GM12875 (cell line): ENCODE results near the gene RAB42.
"Not testable (repeated sequence)": the region's sequence is repeated elsewhere in the genome, so short reads cannot be mapped to it uniquely, and the experiment has no call there.

Source experiments
- H3K4me3 ChIP-seq: one replicate; pipeline ENCODE4 v1.5.1; 2011; ENCODE audit warnings: low read depth, low read length, control low read depth
- TF ChIP-seq, protein P1 (sequence below): IDR thresholded peaks from 2 replicates; pipeline ENCODE4 v1.5.1; 2011; ENCODE audit warnings: low read depth, mild to moderate bottlenecking, control low read depth, inconsistent platforms, low read length, moderate library complexity, borderline replicate concordance; ENCODE audit not compliant: insufficient read depth

RAB42 gene

DNA sequence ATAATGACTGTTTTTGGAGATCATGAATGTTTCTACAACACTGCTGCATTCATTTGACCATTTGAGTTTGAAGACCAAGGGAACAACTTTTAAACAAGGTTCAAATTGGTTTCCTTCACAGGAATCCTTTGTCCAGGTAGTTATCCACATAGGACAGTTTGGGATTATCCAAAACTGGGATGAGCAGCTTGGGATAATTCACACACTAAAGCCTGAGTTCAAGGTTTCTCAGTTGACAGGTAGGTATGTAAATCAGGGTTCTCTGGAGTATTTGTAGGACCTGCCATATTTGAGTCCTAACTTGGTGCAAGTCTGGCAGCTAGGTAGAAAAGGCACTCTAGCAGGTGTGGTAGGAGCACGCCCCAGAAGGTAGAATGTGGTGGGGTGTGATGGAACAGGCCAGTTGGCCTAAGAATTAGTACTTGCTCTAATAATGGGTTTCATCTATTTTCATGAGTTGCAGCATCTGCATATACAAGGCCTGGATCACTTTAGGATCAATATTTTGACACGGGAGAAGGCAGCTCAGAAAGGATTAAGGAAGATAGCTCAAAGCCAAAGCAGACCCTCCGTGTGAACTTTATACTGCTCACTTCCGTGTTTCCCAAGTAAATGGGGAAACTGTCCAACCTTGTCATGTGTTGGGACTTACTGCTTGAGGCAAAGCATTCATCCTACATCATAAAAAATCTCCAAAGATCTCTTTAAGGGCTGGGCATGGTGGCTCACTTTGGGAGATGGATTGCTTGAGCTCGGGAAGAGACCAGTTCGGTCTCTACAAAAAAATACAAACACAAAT is 14.1 kb upstream of the RAB42 start:
- TF ChIP-seq, protein P1, sequence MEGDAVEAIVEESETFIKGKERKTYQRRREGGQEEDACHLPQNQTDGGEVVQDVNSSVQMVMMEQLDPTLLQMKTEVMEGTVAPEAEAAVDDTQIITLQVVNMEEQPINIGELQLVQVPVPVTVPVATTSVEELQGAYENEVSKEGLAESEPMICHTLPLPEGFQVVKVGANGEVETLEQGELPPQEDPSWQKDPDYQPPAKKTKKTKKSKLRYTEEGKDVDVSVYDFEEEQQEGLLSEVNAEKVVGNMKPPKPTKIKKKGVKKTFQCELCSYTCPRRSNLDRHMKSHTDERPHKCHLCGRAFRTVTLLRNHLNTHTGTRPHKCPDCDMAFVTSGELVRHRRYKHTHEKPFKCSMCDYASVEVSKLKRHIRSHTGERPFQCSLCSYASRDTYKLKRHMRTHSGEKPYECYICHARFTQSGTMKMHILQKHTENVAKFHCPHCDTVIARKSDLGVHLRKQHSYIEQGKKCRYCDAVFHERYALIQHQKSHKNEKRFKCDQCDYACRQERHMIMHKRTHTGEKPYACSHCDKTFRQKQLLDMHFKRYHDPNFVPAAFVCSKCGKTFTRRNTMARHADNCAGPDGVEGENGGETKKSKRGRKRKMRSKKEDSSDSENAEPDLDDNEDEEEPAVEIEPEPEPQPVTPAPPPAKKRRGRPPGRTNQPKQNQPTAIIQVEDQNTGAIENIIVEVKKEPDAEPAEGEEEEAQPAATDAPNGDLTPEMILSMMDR: no peak
- H3K4me3 ChIP-seq: no peak overlapping the region

DNA sequence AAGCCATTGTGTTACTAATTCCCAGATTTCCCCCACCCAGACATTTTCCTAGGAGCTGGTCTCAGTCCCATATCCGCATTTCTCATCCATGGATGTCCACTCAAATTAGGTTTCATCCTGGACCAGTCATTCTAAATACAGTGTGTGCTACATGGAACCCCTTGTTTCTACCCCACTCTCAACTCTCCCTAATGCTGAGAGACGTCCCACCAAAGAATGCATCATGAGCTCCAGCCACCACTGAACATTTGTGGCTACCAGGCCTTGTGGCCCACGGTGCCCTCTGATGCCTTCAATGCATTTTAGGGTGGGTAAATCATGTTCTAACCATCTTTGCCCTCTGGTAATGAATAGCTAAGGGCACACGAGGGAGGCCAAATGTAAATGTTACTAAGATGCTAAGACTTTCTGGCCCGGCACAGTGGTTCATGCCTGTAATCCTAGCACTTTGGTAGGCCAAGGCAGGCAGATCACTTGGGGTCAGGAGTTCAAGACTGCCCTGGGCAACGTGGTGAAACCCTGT is 13.3 kb upstream of the RAB42 start:
- TF ChIP-seq, protein P1: no peak
- no peak overlapping the region for H3K4me3 ChIP-seq

DNA sequence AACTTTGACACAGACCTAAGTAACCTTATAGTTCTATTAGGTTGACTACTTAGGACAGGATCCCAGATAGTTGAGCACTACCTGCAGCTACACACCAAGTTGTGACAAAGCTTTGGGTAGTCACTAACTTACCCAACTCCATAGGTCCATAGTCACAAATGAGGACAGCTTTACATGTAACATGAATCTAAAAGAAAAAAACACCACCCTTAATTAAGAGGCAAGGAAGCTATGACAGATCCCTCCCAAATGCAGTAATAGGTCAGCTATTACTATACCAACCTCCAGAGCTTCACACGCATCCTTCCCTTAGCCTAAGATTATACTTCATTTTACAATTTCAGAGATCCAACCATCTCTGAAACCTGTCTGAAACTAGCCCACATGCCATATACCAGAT is 12.7 kb upstream of the RAB42 start:
- TF ChIP-seq, protein P1: no peak
- H3K4me3 ChIP-seq: peak overlapping the region; percentile 66

DNA sequence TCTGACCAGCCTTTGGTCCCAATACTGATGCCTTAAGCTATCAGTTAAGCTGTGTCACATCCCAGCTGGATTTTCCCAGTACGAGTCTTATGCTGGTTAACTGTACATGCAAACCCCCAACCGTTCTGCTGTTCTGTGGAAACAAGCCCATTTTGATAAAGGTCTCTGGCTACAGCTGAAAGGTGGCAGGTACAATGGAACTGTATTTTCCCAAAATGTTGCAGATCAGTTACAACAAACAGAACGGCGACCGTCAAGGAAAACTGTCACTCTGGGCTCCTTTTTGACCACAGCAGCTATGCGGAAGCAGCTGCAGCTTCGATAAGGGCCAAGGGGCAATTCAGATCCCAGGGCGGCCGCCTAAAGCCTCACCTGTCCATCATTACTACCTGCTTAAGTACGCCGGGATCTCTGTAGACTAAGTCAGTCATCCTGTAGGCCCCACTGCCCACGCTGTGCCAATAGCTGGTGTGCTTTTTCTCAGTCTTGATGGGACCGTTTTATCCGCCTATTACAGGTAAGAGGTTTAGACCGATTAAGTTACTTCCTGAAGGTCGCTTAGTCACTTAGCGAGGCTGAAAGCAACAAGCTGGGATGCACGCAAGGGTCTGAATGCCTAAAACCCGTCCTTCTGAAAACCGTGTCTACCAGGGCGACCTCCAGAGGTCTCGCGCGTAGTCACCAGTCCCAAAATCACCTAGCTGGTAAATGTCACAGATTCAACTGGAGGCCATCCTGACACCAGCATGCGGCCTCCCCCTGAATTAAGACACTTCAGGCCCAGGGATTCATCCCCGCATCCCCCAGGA is 11.1 kb upstream of the RAB42 start:
- TF ChIP-seq, protein P1: peak; percentile 26; the same call in 1 of the 2 replicates
- peak overlapping the region; percentile 66 for H3K4me3 ChIP-seq

DNA sequence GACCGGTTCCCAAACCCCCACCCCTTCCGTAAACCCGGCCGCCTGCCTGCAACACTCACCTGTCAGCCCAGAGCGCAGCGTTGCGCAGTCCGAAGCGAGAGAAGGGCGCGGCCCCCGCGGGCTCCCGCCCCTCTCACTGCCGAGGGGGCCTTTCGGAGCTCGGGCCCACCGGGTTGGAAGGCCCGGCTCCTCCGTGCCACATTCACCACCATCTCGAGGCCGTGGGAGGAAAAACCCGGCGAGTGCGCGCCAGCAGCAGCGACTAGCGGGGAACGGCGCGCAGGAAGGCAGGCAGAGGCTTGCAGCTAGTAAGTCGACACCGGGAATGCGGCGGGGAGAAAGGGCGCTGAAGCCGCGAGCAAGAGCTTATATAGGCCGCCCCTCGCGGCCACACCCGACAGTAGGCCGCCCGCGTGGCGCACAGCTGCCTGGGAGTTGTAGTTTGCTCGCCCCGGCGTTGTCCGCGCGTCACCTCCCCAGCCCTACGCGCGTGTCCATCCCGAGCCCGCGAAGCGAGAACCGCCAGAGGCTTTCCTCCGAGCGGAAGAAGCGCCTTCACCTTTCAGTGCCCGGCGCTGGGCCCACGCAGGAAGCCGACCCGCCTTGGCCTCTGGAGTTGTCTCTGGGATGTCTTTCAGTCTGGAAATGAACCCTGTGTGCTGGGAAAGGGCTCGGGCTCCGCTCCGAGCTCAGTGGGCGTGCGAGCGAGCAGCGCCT is 10.4 kb upstream of the RAB42 start:
- H3K4me3 ChIP-seq: peak overlapping the region; percentile 66
- TF ChIP-seq, protein P1: 0 out of 2 replicates have a peak, but pooled peaks have one; percentile 9

DNA sequence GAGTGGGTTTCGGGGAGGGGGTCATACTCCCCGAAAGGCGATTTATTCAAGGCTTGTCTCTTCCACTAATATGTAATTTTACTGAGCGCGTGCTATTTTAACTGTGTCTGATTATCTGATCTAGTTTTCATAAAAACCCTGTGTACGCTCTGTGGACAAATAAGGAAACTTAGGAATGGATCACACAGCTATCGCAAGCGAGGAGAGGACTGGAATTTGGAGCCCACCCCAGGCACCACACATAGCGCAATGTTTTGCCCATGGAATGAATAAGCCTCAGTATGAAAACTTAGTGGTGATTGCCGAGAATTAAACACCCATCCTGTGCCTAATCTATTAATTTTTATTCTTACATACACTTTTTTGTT is 9.8 kb upstream of the RAB42 start:
- peak overlapping the region; percentile 66 for H3K4me3 ChIP-seq
- TF ChIP-seq, protein P1: no peak

DNA sequence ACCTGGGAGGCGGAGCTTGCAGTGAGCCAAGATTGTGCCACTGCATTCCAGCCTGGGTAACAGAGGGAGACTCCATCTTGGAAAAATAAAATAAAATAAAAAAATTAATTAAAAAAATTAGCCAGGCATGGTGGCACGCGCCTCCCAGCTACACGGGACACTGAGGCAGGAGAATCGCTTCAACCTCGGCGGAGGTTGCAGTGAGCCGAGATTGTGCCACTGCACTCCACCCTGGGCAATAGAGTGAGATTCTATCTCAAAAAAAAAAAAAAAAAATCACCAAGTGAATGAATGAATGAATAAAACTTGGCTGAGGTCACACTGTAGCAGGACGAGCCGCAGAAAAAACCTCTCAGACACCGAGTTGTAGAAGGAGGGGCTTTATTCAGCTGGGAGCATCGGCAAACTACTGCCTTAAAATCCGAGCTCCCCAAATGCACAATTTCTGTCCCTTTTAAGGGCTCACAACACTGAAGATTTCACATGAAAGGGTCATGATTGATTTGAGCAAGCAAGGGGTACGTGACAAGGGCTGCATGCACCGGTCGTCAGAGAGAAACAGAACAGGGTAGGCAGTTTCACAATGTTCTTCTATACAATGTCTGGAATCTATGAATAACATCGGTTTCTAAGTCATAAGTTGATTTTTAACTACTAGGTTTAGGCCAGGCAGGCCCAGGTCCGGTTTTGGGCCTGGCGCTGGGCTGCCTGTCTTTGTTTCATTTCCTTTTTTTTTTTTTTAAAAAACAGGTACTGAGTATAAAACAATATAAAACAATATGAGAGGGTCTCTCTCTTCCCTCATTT is 5.3 kb upstream of the RAB42 start:
- H3K4me3 ChIP-seq: not testable (repeated sequence)
